ES-I3 (cell line): ENCODE results near the gene MTA1.
A peak's percentile ranks its signal among the peaks of the same experiment; 100 is the strongest.

Source experiments
- H3K36me3 ChIP-seq: 2 replicates; pipeline ENCODE4 v1.6.1; 2013; ENCODE audit warnings: mild to moderate bottlenecking, low read length, control low read depth, moderate library complexity; ENCODE audit not compliant: insufficient read depth
- H3K4me1 ChIP-seq: 2 replicates; pipeline ENCODE4 v1.6.1; 2013; ENCODE audit warnings: mild to moderate bottlenecking, control low read depth, low read length; ENCODE audit not compliant: insufficient read depth
- H3K9ac ChIP-seq: 2 replicates; pipeline ENCODE4 v1.6.1; 2013; ENCODE audit warnings: low read depth, mild to moderate bottlenecking, low read length, moderate library complexity
- H3K9me3 ChIP-seq: 2 replicates; pipeline ENCODE4 v1.6.1; 2013; ENCODE audit warnings: mild to moderate bottlenecking, low read length, moderate library complexity; ENCODE audit not compliant: control insufficient read depth, insufficient read depth

MTA1 gene

DNA sequence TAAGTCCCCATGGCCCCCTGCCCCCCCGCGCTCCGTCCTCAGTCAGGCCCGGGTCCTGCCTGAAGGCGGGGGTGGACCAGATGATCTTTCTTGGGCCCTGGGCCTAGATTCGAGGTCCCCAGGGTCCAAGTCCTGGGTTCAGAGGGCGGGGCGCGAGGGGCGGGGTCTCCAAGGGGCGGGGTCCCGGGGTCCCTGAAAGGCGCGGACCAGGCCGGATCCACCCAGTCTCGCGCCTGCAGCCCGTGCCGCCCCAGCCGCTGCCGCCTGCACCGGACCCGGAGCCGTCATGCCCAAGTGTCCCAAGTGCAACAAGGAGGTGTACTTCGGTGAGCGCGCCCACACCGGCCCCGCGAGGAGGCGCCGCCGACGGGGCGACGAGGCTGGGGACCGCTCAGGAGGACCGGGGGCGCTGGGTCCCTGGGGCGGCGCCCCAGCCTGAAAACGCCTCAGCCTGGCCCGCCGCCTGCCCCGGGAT is 67.4 kb downstream of the MTA1 start:
- Histone ChIP-seq H3K4me1 (peaks cover 5% of the 10 kb centered on the region; the same call in 1 of the 2 replicates), H3K9ac (peak overlapping the region; percentile 53; the same call in 1 of the 2 replicates), H3K36me3 (no peaks in the 10 kb centered on the region), H3K9me3 (no peaks in the 10 kb centered on the region)

DNA sequence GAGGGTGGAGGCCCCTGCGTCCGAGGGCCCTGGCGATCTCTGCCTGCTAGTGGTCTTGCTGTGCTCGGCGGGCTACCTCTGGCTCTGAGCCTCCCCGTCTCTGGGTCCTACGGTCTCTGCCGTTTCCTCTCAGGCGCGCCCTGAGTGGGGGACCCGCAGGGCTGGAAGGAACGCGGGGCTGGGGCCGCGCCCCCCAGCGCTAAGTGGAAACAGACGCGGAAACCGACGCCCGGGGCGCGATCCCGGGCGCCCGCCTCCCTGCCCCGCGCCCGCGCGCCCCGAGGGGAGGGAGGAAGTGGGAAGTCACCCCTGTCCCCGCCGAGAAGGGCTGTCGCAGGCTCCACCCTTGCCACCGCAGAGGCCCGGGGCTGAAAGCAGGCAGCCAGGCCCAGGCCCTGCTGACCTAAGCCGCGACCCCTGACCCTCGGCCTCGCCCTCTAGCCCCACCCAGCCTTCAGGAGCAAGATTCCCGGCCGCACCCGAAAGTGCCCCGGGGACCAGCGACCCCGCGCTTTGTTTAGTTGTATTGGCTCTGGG is 67.9 kb downstream of the MTA1 start:
- Histone ChIP-seq H3K9ac (peak overlapping the region; percentile 53; the same call in 1 of the 2 replicates), H3K4me1 (peaks cover under 1% of the 10 kb centered on the region; the same call in 1 of the 2 replicates), H3K9me3 (no peaks in the 10 kb centered on the region), H3K36me3 (no peaks in the 10 kb centered on the region)

DNA sequence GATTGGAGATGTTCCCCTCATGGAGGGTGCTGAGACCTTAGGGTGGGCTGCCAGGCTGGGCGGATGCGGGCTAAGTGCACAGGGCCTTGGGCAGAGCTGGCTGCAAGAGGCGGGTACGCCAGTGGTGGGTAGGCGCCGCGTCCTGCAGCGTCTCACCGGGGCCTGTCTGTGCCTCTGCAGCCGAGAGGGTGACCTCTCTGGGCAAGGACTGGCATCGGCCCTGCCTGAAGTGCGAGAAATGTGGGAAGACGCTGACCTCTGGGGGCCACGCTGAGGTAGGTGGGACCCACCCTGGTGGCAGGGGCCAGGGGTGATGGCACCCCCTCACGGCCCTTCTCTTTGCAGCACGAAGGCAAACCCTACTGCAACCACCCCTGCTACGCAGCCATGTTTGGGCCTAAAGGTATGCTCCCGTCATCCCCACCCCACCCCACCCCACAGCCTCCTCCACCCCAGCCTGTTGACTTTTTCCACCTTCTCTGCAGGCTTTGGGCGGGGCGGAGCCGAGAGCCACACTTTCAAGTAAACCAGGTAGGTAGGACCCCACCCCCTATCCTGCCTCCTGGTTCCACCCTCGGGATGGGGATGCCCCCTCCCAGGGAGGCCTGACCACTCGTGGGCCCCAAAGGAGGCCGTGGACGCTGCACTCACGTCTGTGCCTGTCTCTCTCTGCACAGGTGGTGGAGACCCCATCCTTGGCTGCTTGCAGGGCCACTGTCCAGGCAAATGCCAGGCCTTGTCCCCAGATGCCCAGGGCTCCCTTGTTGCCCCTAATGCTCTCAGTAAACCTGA is 68.6 kb downstream of the MTA1 start:
- Histone ChIP-seq H3K9me3 (no peaks in the 10 kb centered on the region), H3K36me3 (no peaks in the 10 kb centered on the region), H3K4me1 (no peaks in the 10 kb centered on the region; the same call in 1 of the 2 replicates), H3K9ac (peak overlapping the region; percentile 53; the same call in 1 of the 2 replicates)

DNA sequence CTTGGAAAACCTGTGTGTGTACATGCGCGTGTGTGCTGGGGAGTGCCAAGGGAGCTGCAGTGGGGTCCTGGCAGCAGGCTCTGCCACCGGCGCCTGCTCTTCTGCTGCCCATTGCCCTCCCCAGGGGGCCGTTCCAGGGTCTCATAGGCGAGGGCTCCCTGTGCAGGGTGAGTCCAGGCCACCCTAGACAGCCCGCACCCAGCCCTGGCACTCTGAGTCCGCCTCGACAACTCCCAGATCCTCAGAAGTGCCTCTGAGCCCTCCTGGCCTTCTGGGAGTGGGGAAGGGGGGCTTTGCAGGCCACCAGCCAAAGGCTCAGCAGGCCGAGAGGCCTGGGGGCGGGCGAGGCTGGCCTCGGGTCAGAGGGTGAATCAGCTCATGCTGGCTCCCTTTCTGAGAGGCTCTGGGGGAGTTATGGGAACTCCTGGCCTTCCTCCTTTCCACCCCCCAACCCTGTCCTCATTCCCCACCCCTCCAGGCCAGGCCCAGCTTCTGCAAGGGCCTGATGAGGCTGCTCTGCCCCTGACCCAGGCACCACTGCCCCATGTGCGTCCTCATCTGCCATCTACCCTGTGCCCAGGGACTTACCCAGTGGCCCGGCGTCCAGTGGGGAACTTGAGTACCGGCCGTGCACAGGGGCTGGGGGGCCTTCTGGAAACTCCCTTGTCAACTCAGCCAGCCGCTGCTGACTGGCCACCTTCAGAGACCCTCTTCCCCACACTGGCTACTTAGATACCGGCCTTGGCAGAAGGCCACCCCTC is 69.3 kb downstream of the MTA1 start:
- H3K4me1 ChIP-seq = no peaks in the 10 kb centered on the region; the same call in 1 of the 2 replicates
- H3K36me3 ChIP-seq = no peaks in the 10 kb centered on the region
- H3K9me3 ChIP-seq = no peaks in the 10 kb centered on the region
- H3K9ac ChIP-seq = no peak overlapping the region

DNA sequence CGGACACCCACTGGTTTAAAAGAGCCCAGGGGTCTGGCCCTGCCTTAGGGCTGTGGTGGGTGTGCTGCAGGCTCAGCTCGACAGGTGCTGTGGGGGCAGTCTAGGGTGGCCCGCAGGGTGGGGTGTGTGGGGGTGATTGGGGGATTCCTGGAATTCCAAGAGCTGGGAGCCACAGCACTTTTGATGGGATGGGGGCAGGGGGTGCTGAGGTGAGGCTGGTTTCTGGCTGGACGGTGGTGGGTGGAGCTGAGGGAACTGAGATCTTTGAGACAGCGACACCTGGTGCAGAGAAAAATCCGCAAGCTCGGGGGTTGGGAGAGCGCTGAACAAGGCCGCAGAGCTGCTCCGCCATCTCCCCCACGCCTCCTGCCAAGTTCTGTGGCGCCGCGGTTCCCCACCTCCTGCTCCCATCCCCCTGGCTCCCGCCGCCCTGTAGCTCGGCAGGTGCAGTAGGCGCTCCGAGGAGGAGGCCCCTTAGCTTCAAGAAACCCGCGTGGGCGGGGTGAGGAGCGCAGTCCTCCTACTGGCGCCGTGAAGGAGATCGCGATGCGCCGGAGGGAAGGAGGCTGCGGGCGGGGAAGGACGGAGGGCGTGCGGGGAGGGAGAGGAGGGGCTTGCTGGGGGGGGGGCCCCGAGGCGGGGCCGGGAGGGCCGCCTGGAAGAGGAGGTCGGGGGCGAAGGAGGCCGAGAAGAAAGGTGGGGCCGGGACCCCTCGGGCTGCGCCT is 70.1 kb downstream of the MTA1 start:
- H3K9ac ChIP-seq = peak overlapping the region; percentile 63
- H3K36me3 ChIP-seq = no peaks in the 10 kb centered on the region
- no peaks in the 10 kb centered on the region; the same call in 1 of the 2 replicates for H3K4me1 ChIP-seq
- H3K9me3 ChIP-seq = no peaks in the 10 kb centered on the region

DNA sequence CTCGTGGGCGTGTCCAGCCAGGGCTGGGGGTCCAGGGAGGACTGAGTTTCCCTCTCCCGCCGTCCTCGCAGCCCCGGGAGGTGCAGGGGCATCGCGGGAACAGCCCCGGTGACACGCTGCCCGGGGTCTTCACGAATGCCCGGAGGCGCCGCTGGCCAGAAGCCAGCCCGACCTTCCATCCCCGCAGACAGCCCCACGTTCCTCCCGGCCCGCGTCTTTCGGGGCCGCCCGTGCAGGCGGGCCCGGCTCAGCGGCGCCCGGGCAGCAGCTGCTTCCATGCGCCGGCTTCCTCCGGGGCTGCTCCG is 70.6 kb downstream of the MTA1 start:
- peak overlapping the region; percentile 63 for H3K9ac ChIP-seq
- H3K9me3 ChIP-seq = no peaks in the 10 kb centered on the region
- H3K4me1 ChIP-seq = no peaks in the 10 kb centered on the region; the same call in 1 of the 2 replicates
- no peaks in the 10 kb centered on the region for H3K36me3 ChIP-seq

DNA sequence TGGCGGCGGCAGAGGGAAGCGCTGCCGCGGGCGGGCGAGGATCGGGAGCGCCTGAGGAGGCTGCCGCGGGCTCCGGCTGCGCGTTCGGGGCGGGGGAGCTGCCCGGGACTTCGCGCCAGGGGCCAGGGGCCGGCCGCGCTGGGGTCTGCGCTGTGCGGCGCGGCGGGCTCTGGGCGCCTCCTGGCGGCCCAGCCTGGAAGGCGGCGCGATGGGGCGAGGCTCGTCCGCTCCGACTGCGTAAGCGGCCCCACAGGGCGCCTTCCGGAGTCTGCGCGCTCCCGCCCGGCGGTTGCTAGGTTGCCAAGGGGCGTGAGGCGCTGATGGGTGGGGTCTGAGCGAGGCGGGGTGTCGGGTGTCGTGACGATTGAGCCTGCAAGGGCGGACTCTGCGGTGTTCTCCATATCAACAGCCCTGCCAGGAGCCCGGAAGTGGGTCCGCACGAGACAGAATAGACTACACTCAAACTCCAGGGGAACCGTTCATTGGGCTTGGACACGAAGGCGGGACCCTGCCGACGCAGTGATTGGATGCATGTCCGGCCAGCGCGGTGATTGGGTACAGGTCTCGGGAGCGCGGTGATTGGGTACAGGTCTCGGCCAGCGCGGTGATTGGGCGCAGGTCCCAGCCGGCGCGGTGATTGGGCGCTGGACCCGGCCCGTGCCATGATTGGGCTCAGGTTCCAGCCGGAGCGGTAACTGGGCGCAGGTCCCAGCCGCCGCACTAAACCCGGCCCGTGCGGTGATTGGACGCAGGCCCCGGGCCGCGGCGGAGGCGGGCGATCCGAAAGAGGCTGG is 71.1 kb downstream of the MTA1 start, which contains the start of gene TEDC1:
Gene TEDC1, plus strand, starts transcription at position 675 of the 794 bp plus-strand sequence. CDS start 130 bp downstream, outside the sequence.
- H3K9me3 ChIP-seq = no peaks in the 10 kb centered on the region
- H3K4me1 ChIP-seq = no peaks in the 10 kb centered on the region; the same call in 1 of the 2 replicates
- peak within 1 kb of the TSS; percentile 79 for H3K9ac ChIP-seq
- no peaks in the 10 kb centered on the region for H3K36me3 ChIP-seq

DNA sequence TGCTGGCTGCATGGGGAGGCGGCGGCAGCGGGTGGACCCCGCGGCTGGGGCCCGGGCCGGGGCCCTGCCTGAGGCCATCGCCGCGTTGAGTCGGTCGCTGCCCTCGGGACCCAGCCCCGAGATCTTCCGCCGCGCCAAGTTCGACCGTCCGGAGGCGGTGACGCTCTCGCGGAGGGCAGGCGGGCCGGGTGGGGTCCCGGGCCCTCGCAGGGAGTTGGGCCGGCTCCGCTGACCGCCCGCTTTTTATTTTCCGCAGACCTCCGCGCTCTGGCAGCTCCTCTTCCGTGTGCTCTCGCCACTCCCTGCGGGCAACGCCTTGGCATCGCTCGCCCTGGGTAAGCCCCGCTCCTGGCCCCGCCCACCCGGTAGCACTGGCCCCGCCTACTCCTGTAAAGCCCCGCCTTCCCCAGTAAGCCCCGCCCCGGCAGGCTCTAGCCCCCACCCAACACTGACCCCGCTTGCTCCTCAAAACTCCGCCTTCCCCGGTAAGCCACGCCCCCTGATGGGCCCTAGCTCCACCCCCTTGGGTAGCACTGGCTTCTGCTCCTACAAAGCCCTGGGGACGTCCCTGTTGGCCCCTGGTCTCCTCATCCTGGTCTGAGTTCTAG is 71.8 kb downstream of the MTA1 start:
- H3K4me1 ChIP-seq = no peaks in the 10 kb centered on the region; the same call in 1 of the 2 replicates
- no peaks in the 10 kb centered on the region for H3K36me3 ChIP-seq
- peak overlapping the region; percentile 79; the same call in 1 of the 2 replicates for H3K9ac ChIP-seq
- no peaks in the 10 kb centered on the region for H3K9me3 ChIP-seq

DNA sequence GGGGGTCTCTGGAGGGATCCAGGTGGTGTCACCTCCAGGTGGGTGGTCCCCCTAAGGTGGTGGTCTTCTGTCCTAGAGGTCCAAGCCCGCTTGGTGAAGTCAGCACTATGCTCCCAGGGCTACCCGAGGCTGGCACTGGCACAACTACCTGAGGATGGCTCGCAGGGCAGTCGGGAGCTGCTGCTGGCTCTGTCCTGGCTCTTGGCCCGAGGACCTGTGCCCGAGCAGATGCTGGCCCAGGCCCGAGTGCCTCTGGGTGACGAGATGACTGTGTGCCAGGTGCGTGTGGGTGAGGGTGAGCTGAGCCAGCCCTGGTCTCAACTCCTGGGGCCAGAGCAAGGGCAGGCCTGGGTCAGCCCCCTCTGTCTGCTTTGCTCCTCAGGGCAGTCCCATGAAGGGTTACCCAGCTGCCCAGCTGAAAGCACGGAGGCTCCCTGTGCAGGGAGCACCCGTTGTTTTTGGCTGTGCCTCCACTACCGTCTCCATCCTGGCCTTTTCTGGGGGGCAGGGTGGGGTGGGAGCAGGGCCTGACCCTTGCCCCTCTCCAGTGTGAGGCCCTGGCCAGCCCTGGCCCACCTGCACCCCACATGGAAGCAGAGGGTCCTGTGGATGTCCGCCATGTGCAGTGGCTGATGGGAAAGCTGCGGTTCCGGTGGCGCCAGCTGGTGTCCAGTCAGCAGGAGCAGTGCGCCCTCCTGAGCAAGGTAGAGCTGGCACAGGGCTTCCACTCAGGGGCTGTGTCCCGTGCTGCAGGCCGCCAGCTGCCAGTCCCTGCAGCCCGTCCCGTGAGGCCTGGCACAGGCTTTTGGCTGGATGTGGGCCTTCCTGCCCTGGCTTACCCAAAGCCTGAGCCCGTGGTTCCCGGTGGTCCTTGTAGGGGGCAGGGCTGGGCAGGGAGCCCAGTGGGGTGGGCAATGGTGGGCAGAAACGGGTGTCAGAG is 72.7 kb downstream of the MTA1 start:
- Histone ChIP-seq H3K9me3 (no peaks in the 10 kb centered on the region), H3K36me3 (no peaks in the 10 kb centered on the region), H3K9ac (no peak overlapping the region), H3K4me1 (no peaks in the 10 kb centered on the region; the same call in 1 of the 2 replicates)

DNA sequence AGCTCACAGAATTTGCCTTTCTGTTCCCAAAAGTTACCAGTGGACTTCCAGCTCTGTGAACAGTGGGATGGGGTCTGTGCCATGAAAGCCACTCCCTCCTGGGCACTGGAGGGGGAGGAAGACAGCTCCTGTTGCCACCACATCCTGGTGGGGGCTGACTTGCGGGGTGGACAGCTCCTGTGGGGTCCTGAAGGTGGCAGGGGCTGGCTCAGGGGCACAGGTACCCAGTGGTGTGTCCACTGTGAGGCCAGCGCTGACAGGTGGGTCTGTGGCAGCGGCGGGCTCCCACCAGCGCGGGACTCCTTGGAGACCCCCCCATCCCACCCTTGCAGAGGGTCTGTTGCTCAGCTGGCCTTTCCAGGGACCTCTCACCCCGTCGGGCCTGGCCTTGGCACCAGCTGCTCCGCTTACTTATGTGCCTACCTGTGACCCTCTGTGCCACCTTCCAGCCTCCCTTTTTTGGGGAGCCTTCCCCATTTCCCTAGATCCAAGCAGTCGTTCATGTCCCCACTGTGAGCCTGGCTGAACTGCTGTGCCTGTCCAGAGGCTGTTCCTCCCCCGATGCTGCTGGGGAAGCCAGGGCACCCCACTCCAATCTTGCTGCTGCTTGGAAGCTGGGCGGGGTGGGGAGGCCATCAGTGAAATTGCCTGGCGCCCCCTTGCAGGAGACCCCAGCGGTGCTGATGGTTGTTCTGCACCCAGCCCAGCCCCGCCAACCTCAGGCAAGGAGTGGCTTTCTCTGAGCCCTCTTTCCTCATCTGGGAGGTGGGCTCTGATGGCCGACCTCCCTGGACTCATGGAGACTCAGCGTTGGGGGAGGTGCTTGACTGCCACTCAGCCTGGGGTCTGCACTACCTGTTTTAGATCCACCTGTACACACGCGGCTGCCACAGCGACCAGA is 73.6 kb downstream of the MTA1 start:
- Histone ChIP-seq H3K9me3 (no peaks in the 10 kb centered on the region), H3K4me1 (no peaks in the 10 kb centered on the region; the same call in 1 of the 2 replicates), H3K36me3 (no peaks in the 10 kb centered on the region), H3K9ac (no peak overlapping the region)

DNA sequence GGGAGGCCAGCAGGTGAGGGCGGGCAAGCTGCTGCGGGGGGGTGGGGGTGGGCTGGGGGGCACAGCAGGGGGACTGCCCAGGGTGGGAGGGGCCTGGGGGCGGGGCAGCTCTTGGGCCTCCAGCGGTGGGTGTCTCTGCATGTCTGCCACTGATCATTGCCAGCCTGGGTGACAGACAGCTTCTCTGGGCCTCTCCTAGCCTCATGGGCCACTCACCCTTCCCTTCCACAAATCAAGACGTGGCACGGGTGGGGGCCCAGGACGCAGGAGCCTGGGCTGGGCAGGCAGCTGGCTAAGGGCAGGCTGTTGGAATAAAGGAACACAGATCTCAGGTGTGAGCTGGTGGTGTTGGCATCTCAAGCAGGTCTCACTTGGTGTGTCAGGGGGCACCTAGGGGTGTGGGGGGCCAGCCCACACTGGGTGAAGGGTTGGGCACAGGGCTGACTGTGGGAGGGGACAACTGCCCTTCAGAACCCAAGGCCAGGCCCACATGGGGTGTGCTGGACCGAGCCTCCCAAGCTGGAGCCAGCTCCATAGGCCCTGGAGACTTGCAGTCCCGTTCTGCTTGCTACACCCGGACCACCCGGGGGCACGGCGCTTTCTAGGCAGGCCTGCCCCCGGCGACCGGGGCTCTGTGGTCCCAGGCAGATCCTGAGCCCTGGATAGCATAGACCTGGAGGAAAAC is 74.4 kb downstream of the MTA1 start:
- Histone ChIP-seq H3K4me1 (peaks cover 3% of the 10 kb centered on the region; the same call in 1 of the 2 replicates), H3K9ac (no peak overlapping the region), H3K9me3 (no peaks in the 10 kb centered on the region), H3K36me3 (no peaks in the 10 kb centered on the region)
